Measurements from ENCODE around the gene METTL1. TPM values are rescaled to one million over a fixed set of nuclear protein-coding genes. Genes with fewer than 3 reads are reported as not detected.
A peak's percentile ranks its signal among the peaks of the same experiment; 100 is the strongest.

The METTL1 gene
- total and polyA plus RNA-seq, 9 of the 15 experiments (the other 6 are each of a cell fraction or from before 2014, with no cell fraction given), result 12.6 to 65.9 (median 39.2) TPM

GRCh38 chr12:57782608-57783465, 10.9 kb upstream of the METTL1 start, which contains the start of gene TSFM (continued):
- TF ChIP-seq CREB5 (CRISPR knock-in tag; IDR thresholded peaks at IDR 0.05) (no peak), LEF1 (IDR thresholded peaks at IDR 0.05) (no peak; the same call in 1 of the 2 replicates), RBM39 (optimal IDR thresholded peaks at IDR 0.05; ENCODE audit: low read depth, low read length) (no peak), ELF2 (CRISPR knock-in tag; IDR thresholded peaks at IDR 0.05) (peak; percentile 55; the same call in 1 of the 2 replicates), E2F3 (CRISPR knock-in tag; IDR thresholded peaks at IDR 0.05) (no peak; the same call in 1 of the 2 replicates), HDAC6 (IDR thresholded peaks at IDR 0.05; ENCODE audit: low read depth, low read length) (no peak), CHCHD3 (CRISPR knock-in tag; IDR thresholded peaks at IDR 0.05) (no peak), MBD2 (IDR thresholded peaks at IDR 0.05; ENCODE audit: borderline replicate concordance, low read depth) (peak; percentile 84), TAF7 (tag; IDR thresholded peaks at IDR 0.05) (peak; percentile 80), ARID3A (IDR thresholded peaks at IDR 0.05; ENCODE audit: borderline replicate concordance, low read depth, low read length) (peak; percentile 36; the same call in 1 of the 2 replicates), ASH1L (IDR thresholded peaks at IDR 0.05; ENCODE audit: borderline replicate concordance, low read depth, partially characterized antibody) (no peak), POLR2H (tag; IDR thresholded peaks at IDR 0.05; ENCODE audit: low read depth) (peak; percentile 62), BRD9 (IDR thresholded peaks at IDR 0.05; ENCODE audit: low read depth, partially characterized antibody) (no peak), ZNF707 (CRISPR knock-in tag; conservative IDR thresholded peaks at IDR 0.05) (no peak)
- TF ChIP-seq, protein P1, sequence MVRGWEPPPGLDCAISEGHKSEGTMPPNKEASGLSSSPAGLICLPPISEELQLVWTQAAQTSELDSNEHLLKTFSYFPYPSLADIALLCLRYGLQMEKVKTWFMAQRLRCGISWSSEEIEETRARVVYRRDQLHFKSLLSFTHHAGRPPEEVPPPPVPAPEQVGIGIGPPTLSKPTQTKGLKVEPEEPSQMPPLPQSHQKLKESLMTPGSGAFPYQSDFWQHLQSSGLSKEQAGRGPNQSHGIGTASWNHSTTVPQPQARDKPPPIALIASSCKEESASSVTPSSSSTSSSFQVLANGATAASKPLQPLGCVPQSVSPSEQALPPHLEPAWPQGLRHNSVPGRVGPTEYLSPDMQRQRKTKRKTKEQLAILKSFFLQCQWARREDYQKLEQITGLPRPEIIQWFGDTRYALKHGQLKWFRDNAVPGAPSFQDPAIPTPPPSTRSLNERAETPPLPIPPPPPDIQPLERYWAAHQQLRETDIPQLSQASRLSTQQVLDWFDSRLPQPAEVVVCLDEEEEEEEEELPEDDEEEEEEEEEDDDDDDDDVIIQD (CRISPR knock-in tag; IDR thresholded peaks at IDR 0.05), result no peak
- TF ChIP-seq, protein P2, sequence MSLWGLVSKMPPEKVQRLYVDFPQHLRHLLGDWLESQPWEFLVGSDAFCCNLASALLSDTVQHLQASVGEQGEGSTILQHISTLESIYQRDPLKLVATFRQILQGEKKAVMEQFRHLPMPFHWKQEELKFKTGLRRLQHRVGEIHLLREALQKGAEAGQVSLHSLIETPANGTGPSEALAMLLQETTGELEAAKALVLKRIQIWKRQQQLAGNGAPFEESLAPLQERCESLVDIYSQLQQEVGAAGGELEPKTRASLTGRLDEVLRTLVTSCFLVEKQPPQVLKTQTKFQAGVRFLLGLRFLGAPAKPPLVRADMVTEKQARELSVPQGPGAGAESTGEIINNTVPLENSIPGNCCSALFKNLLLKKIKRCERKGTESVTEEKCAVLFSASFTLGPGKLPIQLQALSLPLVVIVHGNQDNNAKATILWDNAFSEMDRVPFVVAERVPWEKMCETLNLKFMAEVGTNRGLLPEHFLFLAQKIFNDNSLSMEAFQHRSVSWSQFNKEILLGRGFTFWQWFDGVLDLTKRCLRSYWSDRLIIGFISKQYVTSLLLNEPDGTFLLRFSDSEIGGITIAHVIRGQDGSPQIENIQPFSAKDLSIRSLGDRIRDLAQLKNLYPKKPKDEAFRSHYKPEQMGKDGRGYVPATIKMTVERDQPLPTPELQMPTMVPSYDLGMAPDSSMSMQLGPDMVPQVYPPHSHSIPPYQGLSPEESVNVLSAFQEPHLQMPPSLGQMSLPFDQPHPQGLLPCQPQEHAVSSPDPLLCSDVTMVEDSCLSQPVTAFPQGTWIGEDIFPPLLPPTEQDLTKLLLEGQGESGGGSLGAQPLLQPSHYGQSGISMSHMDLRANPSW (CRISPR knock-in tag; IDR thresholded peaks at IDR 0.05), result no peak

Measured in K562 (cell line).